GM19328 (cell line): ENCODE results near the gene KIAA0825.
"Not testable (repeated sequence)": the region's sequence is repeated elsewhere in the genome, so short reads cannot be mapped to it uniquely, and the experiment has no call there.

ENCODE experiments used
- ATAC-seq: cut with Tn5 transposase; IDR thresholded peaks from one replicate; pipeline ENCODE4 v1.9.1; 2021; ENCODE audit warnings: mild to moderate bottlenecking, moderate library complexity; ENCODE audit not compliant: unreplicated experiment

KIAA0825 gene

GRCh38 chr5:94378062-94378461 lies 240.3 kb downstream of the KIAA0825 start:
- no peak for ATAC-seq

GRCh38 chr5:94376672-94377345 lies 241.6 kb downstream of the KIAA0825 start:
- no peak for ATAC-seq

GRCh38 chr5:94375801-94376200 lies 242.6 kb downstream of the KIAA0825 start:
- no peak for ATAC-seq

GRCh38 chr5:94374336-94374735 lies 244.1 kb downstream of the KIAA0825 start:
- ATAC-seq: no peak

- ATAC-seq: no peak
These were observed 250.5 kb downstream of the KIAA0825 start for GRCh38 chr5:94367900-94368299.

GRCh38 chr5:94366811-94367210 lies 251.6 kb downstream of the KIAA0825 start:
- no peak for ATAC-seq

- ATAC-seq: no peak
These were observed 255.5 kb downstream of the KIAA0825 start for GRCh38 chr5:94362857-94363256.

GRCh38 chr5:94361832-94362796 lies 256.3 kb downstream of the KIAA0825 start:
- ATAC-seq: no peak

GRCh38 chr5:94361161-94361560 lies 257.2 kb downstream of the KIAA0825 start:
- ATAC-seq: no peak

GRCh38 chr5:94360382-94361130 lies 257.8 kb downstream of the KIAA0825 start:
- no peak for ATAC-seq

GRCh38 chr5:94359880-94360279 lies 258.5 kb downstream of the KIAA0825 start:
- ATAC-seq: no peak

GRCh38 chr5:94355811-94356210 lies 262.6 kb downstream of the KIAA0825 start:
- no peak for ATAC-seq

GRCh38 chr5:94354837-94355485 lies 263.4 kb downstream of the KIAA0825 start:
- ATAC-seq: not testable (repeated sequence)

- ATAC-seq: no peak
These were observed 264.8 kb downstream of the KIAA0825 start for GRCh38 chr5:94353605-94354004.

GRCh38 chr5:94347130-94347529 lies 271.3 kb downstream of the KIAA0825 start:
- ATAC-seq: no peak

- ATAC-seq: no peak
These were observed 273.1 kb downstream of the KIAA0825 start for GRCh38 chr5:94345257-94345656.

- no peak for ATAC-seq
These were observed 280.8 kb downstream of the KIAA0825 start for GRCh38 chr5:94337617-94338016.

- ATAC-seq: no peak
These were observed 282.5 kb downstream of the KIAA0825 start for GRCh38 chr5:94335936-94336335.

GRCh38 chr5:94329115-94329514 lies 289.3 kb downstream of the KIAA0825 start:
- ATAC-seq: no peak

GRCh38 chr5:94326586-94326985 lies 291.8 kb downstream of the KIAA0825 start:
- no peak for ATAC-seq
